Ovary (tissue), 3 donors: ENCODE data around the gene SHLD1.

Experiments used
- CTCF ChIP-seq, 3 donors: fragments of 450-650 bp in 2 of 3; fragments of 200-600 bp in 1 of 3; IDR thresholded peaks; one replicate each; pipeline versions ENCODE4 v1.5.1 to v1.8.0; 2016 to 2022; ENCODE audit warnings: antibody characterized with exemption in 3 of 3, mild to moderate bottlenecking in 1 of 3
- POLR2A ChIP-seq: fragments of 450-650 bp; IDR thresholded peaks from one replicate; pipeline ENCODE4 v1.6.1; 2017; ENCODE audit warnings: antibody characterized with exemption, mild to moderate bottlenecking, moderate library complexity
- donor health status: DM: no; HTN: no; CAD: no.

DNA sequence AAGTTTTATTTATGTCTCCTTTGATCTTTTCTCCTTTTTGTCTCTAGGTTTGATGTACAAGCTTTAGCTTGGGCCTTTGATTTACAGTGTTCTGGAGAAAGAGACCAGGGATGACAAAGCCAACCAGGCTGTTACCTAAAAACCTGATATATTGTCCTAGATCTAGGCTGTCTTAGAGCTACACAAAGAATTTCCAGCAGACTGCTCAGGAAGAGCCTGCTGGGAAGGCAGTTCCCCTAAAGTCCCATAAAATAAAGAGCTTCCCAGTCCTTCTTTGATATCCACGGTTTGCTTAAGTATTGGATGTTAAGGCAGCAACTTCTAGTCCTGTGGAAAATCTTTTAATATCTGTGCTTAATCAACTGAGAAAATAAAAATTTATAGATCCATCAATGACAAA, 70.5 kb downstream of the SHLD1 start:
- TF ChIP-seq CTCF (IDR thresholded peaks at IDR 0.05) (no peak), POLR2A (no peak)
